HG03558 (cell line): ENCODE data around the gene TNFRSF8.

Experiments
- ATAC-seq: cut with Tn5 transposase; IDR thresholded peaks from one replicate; pipeline ENCODE4 v1.9.1; 2021; ENCODE audit warnings: moderate number of reproducible peaks; ENCODE audit not compliant: unreplicated experiment; ENCODE audit errors: extremely low read depth

Gene TNFRSF8

DNA sequence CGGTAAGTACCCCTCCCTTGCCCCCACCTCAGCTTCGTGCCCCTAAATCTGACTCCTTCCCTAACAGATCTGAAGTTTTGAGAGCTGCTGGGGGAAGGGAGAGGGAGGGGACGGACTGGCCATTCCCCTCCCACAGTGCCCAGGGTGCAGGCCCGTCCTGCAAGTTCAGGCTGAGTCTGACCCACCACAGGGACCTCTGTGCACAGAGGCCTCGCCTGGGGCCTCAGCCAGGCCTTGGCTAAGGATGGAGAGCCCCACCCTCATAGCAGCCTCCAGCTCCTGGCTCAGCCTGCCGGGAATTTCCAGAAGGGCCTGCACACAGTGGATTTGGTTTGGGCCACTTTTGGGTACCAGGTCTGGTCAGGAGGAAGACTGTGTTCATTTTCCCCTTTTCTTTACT, 72.5 kb downstream of the TNFRSF8 start:
- no peak for ATAC-seq

DNA sequence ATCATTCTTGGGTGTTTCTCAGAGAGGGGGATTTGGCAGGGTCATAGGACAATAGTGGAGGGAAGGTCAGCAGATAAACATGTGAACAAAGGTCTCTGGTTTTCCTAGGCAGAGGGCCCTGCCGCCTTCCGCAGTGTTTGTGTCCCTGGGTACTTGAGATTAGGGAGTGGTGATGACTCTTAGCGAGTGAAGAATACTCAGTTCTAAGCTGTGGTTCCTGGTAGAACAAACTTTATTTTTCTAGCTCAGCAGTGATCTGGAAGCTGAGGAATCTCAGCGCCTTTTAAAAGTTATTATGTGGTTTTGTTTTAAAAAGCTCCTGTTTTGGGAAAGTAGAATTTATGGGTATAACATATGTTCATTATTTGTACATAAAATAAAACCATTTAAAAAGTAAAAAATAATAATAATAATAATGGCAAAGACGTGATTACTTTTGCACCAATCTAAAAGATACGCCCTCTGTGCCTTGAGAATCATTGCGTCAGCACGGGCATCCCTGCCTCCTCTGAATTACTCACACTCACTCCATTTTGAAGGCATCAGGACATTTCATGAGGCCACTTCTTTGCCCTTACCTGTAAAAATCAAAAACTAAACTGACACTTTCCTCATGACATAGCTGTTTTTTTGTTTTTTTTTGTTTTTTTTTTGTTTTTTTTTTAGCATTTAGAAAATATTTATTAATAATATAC, 74.0 kb downstream of the TNFRSF8 start:
- ATAC-seq: no peak

DNA sequence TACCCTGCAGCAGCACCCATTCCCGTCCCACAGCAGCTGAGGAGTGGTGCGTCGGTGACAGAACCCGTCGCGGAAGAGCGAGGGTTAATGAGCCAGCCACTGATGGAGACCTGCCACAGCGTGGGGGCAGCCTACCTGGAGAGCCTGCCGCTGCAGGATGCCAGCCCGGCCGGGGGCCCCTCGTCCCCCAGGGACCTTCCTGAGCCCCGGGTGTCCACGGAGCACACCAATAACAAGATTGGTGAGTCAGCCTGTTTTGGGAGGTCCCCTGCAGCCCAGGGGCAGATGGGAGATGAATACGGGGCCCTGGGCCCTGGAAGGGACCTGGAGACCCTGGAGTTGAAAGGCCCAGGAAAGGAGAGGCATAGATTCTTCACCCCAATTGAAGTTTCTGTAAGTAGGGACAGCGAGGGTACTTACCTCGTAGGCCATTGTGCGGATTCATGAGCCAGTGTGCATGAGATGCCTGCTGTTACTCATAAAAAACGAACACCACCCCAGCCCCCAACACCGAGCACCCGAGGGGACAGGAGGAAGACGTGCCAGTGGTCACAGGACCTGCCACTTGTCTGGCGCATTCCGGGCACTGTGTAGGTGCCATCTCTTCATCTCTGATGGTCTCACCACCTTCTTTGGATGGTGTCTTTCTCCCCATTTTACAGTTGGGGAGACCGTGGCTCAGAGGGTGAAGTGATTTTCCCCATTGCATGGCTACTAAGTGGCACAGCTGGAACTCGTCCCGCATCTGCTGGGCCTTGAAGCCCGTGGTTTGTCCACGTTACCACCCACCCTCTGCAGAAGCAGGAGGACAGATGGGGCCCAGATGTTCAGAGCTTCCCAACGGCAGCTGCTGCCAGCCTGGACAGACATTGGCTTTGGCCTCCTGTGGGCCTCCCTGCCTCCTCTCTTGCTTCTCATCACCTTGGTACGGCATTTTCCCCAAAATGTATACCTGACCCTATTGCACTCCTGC, 75.4 kb downstream of the TNFRSF8 start:
- ATAC-seq: no peak

DNA sequence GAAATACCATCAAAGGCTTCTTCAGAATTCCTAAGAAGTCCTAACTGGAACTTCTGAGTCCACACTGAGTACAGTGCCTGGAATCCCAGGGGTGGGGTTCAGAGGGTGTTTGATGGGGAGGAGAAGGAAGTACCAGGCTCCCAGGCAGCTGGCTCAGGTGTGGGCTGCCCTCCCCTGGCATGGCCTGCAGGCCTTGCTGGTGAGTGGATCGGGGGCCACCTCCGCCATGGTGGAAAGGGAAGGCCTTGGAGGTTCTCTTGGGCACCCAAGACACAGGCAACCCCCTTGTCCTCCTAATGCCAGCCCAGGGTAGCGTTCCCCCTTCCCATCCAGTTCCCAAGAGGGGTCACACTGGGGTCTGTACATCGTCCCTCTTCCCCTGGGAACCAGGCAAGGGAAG, 76.9 kb downstream of the TNFRSF8 start:
- no peak for ATAC-seq

DNA sequence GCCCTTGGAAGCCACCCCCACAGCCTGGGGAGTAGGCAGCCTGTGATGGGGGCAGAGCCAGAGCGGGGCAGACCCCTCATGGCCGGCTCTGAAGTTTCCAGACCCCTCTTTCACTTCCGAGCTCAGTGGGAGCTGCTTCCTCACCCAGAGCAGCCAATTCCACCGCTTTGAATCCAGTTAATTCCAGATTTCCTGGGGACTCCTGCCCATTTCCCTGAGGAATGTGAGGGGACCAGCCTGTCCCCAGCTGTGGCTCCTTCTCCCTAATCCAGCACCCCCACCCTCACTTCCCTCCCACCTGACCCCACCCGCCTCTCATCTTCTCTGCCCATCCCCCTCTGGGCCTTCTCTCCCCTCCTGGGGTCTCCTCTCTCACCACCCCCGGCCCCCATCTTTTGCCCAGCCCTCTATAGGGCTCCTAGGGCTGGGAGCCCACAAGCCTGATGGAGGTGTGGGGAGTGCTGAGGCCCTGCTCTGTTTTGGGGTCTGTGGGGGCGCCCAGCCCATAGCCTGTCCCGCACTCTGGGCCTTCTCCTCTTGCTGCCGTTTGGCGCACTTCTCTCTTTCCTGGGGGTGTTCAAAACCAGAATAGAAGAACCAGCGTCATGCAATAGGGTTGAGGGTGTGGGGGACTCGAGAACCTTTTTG, 77.5 kb downstream of the TNFRSF8 start:
- ATAC-seq: no peak

DNA sequence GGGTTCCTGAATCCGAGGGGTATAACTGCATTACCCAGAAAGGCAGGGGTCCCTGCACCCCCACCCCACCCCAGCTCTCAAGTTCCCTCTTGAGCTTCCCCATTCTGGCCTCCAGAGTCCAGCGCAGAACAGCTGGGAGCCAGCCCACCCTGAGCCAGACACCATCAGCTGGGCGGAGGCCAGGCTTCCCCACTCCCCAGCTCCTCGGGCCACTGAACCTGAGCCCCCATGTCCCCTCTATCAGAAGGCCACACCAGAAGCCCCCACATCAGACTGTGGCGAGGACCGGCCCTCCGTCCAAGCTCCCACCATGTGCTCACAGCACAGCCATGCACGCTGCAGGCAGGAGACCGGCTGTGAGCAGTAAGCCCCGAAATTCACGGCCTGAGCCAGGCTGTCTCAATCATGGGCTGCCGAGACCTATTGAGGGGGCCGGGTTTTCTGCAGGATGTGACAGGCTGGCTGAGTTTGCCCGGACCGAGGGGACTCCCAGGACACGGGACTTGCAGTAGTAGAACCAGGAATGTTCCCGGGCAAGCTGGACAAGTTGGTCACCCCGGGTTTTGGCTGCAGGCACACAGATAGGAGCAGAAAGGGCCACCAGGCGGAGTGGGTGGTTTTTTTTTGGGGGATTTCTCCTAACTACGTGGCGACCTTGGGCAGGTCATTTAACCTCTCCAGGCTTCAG, 78.2 kb downstream of the TNFRSF8 start:
- no peak for ATAC-seq

DNA sequence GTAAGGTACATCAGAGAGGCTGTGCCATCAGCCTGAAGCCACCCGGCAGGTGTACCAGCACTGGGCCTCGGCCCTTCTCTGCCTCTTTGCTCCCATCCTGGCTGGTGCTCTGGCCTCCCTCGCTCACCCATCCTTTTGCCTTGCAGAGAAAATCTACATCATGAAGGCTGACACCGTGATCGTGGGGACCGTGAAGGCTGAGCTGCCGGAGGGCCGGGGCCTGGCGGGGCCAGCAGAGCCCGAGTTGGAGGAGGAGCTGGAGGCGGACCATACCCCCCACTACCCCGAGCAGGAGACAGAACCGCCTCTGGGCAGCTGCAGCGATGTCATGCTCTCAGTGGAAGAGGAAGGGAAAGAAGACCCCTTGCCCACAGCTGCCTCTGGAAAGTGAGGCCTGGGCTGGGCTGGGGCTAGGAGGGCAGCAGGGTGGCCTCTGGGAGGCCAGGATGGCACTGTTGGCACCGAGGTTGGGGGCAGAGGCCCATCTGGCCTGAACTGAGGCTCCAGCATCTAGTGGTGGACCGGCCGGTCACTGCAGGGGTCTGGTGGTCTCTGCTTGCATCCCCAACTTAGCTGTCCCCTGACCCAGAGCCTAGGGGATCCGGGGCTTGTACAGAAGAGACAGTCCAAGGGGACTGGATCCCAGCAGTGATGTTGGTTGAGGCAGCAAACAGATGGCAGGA, 79.2 kb downstream of the TNFRSF8 start:
- no peak for ATAC-seq

DNA sequence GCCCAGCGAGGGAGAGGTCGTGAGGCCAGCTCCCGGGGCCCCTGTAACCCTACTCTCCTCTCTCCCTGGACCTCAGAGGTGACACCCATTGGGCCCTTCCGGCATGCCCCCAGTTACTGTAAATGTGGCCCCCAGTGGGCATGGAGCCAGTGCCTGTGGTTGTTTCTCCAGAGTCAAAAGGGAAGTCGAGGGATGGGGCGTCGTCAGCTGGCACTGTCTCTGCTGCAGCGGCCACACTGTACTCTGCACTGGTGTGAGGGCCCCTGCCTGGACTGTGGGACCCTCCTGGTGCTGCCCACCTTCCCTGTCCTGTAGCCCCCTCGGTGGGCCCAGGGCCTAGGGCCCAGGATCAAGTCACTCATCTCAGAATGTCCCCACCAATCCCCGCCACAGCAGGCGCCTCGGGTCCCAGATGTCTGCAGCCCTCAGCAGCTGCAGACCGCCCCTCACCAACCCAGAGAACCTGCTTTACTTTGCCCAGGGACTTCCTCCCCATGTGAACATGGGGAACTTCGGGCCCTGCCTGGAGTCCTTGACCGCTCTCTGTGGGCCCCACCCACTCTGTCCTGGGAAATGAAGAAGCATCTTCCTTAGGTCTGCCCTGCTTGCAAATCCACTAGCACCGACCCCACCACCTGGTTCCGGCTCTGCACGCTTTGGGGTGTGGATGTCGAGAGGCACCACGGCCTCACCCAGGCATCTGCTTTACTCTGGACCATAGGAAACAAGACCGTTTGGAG, 80.0 kb downstream of the TNFRSF8 start:
- ATAC-seq: no peak

DNA sequence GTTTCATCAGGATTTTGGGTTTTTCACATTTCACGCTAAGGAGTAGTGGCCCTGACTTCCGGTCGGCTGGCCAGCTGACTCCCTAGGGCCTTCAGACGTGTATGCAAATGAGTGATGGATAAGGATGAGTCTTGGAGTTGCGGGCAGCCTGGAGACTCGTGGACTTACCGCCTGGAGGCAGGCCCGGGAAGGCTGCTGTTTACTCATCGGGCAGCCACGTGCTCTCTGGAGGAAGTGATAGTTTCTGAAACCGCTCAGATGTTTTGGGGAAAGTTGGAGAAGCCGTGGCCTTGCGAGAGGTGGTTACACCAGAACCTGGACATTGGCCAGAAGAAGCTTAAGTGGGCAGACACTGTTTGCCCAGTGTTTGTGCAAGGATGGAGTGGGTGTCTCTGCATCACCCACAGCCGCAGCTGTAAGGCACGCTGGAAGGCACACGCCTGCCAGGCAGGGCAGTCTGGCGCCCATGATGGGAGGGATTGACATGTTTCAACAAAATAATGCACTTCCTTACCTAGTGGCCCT, 80.6 kb downstream of the TNFRSF8 start:
- no peak for ATAC-seq

DNA sequence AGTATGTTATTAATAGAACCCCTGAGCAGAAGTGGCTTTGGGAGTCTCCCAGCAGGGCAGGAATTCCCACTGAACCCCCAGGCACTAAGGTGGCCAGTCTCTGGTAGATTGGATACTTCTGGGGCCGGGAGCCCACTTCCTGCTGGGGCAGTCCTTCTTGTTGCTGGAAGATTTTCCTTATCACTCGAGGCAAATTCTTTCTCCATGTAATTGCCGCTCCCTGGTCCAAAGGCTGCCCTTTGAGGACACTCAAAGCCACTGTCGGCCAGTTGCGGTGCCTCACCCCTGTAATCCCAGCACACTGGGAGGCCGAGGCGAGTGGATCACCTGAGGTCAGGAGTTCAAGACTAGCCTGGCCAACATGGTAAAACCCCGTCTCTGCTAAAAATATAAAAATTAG, 81.1 kb downstream of the TNFRSF8 start:
- no peak for ATAC-seq

DNA sequence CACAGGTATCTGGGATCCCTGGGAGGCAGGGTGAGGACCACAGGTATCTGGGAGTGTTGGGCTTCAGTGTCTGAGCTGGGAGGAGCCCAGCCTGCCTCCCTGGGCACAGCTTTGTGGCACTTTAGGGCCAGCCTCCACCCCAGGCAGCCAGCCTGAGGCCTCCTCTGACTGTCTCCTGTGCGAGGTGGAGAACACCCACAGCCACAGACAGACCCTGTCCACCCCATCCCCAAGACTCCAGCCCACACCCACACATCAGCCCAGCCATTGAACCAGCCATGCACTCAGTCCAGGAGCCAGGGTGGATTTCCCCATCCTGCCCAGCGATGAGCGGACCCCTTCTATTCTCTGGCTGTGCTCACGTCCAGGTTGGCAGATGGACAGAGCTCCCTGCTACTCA, 81.9 kb downstream of the TNFRSF8 start:
- no peak for ATAC-seq

DNA sequence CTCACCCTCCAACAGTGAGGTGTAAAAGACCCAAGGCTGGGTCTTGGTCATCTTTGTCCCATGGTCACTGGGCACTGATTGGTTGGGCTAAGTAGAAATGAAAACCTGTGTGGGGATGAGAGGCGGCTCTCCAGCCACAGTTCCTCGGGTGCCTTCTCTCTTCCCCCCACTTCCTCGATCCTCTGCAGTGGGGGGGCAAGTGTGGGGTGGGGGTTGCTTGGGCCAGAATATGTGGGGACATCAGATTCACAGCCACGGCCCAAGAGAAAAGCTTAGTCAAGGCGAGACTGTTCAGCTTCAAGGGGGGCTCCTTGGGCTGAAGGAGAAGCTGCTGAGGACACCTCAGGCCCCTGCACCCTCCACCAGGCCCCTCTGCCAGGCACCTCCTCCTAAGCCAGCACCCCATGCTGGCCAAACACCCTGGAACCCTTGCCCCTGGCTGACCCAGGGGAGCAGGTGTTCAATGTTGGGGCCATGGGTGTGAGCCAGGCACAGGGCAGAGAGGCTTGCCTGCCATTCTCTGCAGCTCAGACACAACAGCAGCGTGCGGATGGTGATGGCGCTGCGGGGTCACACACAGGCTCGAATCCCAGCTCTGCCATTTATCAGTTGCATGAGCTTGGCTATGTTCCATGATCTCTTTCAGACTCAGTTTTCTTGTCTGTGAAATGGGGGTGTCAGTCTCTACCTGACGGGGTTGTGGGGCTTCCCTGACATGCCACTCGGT, 82.7 kb downstream of the TNFRSF8 start:
- no peak for ATAC-seq

DNA sequence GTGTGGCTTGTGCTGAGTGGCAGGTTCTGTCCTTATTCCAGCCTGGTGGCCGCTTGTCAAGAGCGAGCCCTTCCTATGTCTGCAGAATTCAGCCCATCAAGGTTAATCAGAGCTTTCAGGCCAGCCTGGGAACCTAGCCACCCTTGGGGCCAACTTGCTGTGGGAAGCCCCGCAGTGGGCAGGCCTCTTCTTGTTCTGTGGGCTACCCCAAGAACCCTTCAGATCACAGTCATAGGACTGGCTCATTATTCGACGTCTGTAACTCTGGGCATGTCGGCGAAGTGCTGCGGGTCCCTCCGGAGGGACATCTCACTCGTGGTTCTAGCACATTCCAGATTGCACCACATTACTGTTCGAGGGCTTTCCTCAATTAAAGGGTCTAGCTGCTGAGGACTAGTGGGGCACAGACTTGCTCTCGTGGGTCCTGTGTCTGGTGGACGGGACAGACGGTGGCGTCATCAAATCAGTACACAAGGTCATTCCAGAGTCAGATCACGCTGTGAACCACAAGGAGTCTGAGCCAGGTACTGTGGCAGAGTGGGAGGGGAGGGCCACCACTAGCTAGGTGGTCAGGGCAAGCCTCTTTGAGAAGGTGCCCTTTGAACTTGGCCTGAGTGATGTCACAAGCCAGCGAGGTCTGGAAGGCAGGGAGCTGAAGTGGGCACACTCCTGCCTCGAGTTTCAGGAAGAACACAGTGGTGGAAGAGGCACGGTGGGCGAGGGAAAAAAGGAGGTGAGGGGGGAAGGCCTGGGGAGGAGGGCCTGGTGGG, 83.4 kb downstream of the TNFRSF8 start:
- ATAC-seq: no peak

DNA sequence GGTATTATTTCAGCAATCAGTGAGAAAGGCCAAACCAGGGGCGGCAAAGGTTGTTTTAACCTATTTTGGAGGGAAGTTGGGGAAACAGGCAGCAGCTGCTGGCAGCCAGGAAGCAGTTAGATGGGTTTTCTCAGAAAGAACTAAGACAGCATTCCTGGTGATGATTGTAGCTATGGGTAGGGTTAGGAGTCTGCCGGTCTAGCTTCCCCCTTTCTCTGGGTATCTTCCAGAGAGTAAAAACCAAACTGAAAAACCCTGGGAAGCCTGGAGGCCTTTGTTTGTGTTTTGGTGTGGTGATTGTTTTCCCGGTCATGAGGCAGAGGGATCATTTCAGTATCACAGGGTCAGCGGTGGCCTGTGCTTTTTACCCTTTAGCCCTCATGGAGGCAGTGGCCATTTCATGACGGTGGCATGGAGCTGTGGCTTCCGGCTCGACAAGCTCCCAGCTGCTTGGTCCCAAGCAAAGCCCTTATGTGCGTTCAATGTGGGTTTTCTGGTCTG, 84.1 kb downstream of the TNFRSF8 start:
- no peak for ATAC-seq

DNA sequence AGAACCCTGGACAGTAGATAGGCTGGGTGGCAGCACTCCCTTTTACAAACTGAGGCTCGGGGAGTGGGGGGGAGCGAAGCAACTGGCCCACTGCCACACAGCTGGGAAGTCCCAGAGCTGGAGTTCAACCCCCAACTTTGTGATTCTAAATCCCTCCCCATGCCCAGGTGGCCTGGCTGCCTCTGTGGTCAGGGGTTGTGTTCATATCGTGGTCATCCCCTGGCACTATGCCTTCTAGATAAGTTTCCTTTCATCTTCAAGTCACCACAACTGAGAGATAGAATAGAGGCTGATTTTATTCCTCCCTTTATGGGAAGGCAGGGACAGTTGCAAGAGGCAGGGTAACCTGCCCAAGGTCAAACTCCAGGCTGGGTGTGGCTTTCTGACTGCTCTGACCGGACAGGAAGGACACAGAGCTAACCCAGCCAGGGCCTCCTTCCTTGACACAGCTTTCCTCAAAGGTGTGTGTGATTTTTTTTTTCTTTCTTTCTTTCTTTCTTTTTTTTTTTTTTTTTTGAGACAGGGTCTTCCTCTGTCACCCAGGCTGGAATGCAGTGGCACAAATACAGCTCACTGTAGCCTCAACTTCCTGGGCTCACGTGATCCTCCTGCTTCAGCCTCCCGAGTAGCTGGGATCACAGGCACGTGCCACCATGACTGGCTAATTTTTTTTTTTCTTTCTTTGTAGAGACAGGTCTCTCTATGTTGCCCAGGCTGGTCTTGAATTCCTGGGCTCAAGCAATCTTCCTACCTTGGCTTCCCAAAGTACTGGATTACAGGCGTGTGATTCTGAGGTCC, 85.3 kb downstream of the TNFRSF8 start:
- ATAC-seq: no peak

DNA sequence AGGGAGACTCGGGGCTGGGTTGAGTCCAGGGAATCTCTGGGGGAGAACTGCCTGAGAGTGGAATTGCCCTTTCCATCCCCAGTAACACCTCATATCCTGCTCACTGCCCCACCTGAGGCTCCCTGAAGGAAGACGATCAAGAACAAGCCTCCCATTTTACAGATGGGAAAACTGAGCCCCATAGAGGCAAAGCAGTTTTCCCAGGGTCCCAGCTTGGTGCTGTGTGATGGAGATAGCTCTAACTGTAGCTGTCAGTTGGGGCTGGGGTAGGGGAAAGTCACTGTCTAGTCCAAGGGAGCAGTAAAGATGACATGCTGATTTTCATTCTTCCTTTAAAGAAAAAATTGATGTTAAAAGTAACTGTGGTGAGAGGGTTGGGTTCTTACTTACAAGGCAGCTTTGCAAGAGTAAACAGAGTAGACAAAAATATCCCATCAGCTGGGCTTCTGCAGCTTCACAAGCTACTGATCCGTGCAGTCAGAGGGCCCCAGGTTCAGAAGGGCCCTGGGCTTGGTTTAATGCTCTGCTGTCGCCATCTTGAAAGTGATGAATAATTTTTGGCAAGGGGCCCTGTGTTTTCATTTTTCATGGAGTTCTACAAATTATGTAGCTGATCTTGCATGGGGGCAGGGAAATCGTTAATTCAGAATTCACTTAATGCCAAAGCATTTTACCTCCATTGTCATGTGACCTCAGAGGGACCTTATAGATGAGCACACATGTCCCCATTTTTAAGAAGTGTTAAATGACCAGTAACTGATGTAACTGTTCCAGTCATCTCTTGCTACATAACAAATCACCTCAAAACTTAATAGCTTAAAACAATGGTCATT, 86.1 kb downstream of the TNFRSF8 start:
- ATAC-seq: no peak
